ES-I3 (cell line): Measurements from ENCODE around the gene TRIM8.

ENCODE experiments used
- H3K36me3 ChIP-seq: 2 replicates; pipeline ENCODE4 v1.6.1; 2013; ENCODE audit warnings: mild to moderate bottlenecking, low read length, control low read depth, moderate library complexity; ENCODE audit not compliant: insufficient read depth
- H3K4me1 ChIP-seq: 2 replicates; pipeline ENCODE4 v1.6.1; 2013; ENCODE audit warnings: mild to moderate bottlenecking, control low read depth, low read length; ENCODE audit not compliant: insufficient read depth
- H3K9ac ChIP-seq: 2 replicates; pipeline ENCODE4 v1.6.1; 2013; ENCODE audit warnings: low read depth, mild to moderate bottlenecking, low read length, moderate library complexity
- H3K9me3 ChIP-seq: 2 replicates; pipeline ENCODE4 v1.6.1; 2013; ENCODE audit warnings: mild to moderate bottlenecking, low read length, moderate library complexity; ENCODE audit not compliant: control insufficient read depth, insufficient read depth

Gene TRIM8

DNA sequence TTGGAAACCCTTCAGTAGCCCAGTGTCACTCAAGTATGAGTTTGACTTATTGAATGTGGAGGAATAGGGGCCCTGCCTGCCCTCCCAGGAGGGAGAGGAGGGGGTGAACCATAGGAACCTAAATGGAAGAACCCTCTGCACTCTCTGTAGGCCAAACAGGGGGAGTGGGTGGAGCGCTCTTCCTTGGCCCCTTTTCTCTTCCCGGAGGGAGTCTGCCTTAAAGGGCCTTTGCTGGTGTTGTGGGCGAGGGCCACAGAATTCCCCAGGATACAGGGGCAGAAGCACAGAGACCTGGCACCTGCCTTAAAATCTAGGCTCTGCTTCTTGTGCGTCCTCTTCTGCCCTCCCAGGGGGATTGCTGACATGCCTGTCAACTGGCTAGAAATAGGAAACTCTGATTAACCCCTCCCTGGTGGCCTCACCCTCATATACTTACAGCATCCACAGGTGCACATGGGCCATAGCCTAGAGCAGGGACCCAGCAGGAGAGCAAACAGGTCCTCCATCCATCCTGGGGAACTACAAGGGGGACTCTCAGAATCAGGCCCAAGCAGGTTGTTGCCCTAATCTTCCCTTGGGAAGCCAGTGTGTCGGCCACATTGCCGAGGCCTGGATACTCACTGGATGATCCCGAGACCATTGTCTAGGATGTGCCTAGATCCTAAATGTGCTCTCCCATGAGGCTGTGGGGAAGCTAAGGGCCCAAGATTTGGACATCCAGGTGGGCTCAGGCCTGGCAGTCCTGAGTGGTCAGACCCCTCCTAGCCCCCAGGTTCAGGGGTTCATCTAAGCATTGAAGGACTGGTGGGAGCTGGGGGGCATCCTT lies 3.4 kb downstream of the TRIM8 start:
- no peaks in the 10 kb centered on the region; the same call in 1 of the 2 replicates for H3K36me3 ChIP-seq
- H3K4me1 ChIP-seq: peaks cover 48% of the 10 kb centered on the region
- H3K9ac ChIP-seq: no peak overlapping the region; the same call in 1 of the 2 replicates
- H3K9me3 ChIP-seq: no peaks in the 10 kb centered on the region

- Histone ChIP-seq H3K36me3 (no peaks in the 10 kb centered on the region; the same call in 1 of the 2 replicates), H3K4me1 (peaks cover 48% of the 10 kb centered on the region), H3K9ac (no peak overlapping the region), H3K9me3 (no peaks in the 10 kb centered on the region)
Observed at GRCh38 chr10:102648269-102648888, 4.1 kb downstream of the TRIM8 start.

GRCh38 chr10:102648889-102649796 lies 4.9 kb downstream of the TRIM8 start:
- Histone ChIP-seq H3K4me1 (peaks cover 48% of the 10 kb centered on the region), H3K9me3 (no peaks in the 10 kb centered on the region), H3K9ac (no peak overlapping the region; the same call in 1 of the 2 replicates), H3K36me3 (no peaks in the 10 kb centered on the region; the same call in 1 of the 2 replicates)

DNA sequence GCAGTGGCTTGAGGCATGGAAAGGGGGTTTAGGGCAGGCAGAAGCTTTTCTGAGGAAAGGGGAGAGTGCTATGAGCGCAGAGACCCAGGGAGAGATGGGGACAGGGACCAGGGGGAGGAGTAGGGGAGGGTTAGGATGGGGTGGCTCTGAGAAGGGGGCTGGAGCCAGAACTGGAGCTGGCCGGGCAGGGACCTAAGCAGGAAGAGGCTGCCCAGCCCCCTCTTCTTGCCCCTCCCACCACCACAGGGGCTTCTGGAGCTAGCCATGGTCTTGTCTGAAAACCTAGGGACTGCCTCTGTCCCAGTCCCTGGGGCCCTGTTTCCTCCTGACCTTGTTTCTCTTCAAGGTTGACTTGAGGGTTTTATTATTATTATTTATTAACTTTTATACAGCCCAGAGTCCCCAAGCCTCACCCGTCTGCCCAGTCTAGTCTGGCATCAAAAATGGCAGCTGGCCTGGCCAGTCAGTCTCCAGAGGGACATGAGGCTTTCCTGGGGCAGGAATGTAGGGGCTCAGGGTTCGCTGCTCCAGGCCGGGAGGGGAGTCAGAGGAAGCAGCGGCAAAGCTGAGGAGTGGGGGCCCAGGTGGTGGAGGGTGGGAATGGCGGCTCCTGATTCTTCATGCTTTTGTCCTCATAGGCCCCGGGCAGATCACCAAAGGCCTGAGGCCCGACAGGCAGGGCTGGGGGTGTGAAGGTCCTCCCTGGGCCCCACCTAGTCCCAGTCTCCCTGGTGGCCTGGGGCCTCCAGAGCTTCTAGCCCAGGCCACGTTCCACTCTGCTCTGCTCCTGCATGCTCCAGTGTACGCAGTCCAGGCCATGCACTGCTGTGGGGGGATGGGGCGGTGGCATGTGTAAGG lies 5.7 kb downstream of the TRIM8 start:
- H3K4me1 ChIP-seq: peaks cover 48% of the 10 kb centered on the region
- no peaks in the 10 kb centered on the region; the same call in 1 of the 2 replicates for H3K36me3 ChIP-seq
- H3K9ac ChIP-seq: no peak overlapping the region; the same call in 1 of the 2 replicates
- no peaks in the 10 kb centered on the region for H3K9me3 ChIP-seq

GRCh38 chr10:102650655-102651454 lies 6.6 kb downstream of the TRIM8 start:
- peaks cover 4% of the 10 kb centered on the region; the same call in 1 of the 2 replicates for H3K36me3 ChIP-seq
- H3K9me3 ChIP-seq: no peaks in the 10 kb centered on the region
- H3K9ac ChIP-seq: no peak overlapping the region
- H3K4me1 ChIP-seq: peaks cover 48% of the 10 kb centered on the region

GRCh38 chr10:102651455-102652169 lies 7.3 kb downstream of the TRIM8 start:
- Histone ChIP-seq H3K36me3 (peaks cover 8% of the 10 kb centered on the region; the same call in 1 of the 2 replicates), H3K9me3 (no peaks in the 10 kb centered on the region), H3K9ac (no peak overlapping the region), H3K4me1 (peaks cover 48% of the 10 kb centered on the region)

DNA sequence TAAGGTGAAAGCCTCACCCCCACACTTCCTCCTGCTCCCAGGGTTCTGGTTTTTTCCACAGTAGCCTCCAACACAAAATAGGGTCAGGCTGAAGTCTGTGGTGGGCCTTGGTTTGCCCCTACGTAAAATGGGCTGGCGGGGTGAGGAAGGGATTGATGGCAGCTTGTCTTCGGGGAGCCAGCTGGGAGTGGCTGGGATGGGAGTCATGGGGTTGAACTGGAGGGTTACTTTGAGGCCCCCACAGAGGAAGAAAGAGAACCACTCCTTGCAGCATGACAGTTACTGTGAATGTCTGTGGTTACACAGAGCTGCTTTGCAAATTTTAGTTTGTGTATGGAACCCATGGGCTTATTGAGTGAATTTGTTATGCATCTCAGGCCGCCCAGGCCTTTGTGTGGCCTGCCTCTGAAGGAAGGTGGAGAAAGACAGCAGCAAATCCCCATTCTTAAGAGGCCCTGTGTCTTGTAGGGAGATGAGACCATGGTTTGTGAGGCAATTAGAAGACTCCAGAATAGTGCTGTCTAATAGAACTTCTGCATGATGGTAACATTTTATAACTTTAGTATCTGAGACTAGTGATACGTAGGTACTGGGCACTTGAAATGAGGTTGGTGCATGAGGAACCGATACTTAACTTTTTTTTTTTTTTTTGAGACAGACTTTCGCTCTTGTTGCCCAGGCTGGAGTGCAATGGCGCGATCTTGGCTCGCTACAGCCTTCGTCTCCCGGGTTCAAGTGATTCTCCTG lies 8.1 kb downstream of the TRIM8 start:
- Histone ChIP-seq H3K9ac (no peak overlapping the region), H3K36me3 (peaks cover 8% of the 10 kb centered on the region; the same call in 1 of the 2 replicates), H3K9me3 (no peaks in the 10 kb centered on the region), H3K4me1 (peaks cover 41% of the 10 kb centered on the region)

DNA sequence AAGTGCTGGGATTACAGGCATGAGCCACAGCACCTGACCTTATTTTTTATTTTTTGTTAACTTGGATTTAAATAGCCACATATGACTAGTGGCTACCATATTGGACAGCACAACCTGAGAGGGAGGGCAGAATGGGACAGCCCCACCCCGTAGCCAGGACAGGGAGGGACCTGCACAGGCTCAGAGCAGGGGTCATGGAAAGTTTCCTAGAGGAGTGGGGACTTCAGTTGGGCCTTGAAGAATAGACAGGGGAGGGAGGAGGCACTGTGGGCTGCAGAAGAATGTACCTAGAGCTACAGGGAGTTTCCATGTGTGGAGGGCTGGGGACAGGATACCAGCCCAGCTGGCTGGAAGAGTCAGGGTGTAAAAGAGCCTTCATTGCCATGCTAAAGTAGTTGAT lies 8.8 kb downstream of the TRIM8 start:
- Histone ChIP-seq H3K9me3 (no peaks in the 10 kb centered on the region), H3K9ac (no peak overlapping the region), H3K4me1 (peaks cover 34% of the 10 kb centered on the region), H3K36me3 (peaks cover 8% of the 10 kb centered on the region; the same call in 1 of the 2 replicates)

DNA sequence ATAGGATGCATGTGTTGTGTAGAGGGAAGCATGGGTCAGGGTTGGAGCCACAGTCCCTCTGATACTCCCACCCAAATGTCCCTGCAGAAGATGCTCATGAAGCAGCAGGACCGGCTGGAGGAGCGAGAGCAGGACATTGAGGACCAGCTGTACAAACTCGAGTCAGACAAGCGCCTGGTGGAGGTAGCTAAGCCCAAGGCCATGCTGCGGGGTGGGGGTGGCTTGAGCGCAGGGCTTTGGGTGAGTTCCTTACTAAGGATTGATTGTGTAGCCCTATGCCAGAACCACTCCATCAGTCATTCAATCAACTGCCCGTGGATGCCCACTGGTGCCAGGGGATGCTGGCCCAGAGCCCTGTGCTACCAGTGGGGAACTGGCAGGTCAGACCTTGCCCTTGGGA lies 10.3 kb downstream of the TRIM8 start:
- Histone ChIP-seq H3K4me1 (peaks cover 25% of the 10 kb centered on the region), H3K9ac (no peak overlapping the region), H3K9me3 (no peaks in the 10 kb centered on the region), H3K36me3 (peaks cover 8% of the 10 kb centered on the region; the same call in 1 of the 2 replicates)

DNA sequence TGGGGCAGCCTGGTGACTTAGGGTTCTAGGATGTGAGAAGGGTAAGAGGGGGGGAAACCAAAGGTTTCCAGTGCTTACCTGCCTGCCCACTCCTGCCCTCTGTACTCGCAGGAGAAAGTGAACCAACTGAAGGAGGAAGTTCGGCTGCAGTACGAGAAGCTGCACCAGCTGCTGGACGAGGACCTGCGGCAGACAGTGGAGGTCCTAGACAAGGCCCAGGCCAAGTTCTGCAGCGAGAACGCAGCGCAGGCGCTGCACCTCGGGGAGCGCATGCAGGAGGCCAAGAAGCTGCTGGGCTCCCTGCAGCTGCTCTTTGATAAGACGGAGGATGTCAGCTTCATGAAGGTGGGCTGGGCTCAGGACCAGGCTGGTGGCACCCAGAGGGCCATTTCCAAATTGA lies 10.7 kb downstream of the TRIM8 start:
- H3K9ac ChIP-seq: no peak overlapping the region
- no peaks in the 10 kb centered on the region for H3K9me3 ChIP-seq
- H3K4me1 ChIP-seq: peaks cover 22% of the 10 kb centered on the region
- H3K36me3 ChIP-seq: peaks cover 8% of the 10 kb centered on the region; the same call in 1 of the 2 replicates

DNA sequence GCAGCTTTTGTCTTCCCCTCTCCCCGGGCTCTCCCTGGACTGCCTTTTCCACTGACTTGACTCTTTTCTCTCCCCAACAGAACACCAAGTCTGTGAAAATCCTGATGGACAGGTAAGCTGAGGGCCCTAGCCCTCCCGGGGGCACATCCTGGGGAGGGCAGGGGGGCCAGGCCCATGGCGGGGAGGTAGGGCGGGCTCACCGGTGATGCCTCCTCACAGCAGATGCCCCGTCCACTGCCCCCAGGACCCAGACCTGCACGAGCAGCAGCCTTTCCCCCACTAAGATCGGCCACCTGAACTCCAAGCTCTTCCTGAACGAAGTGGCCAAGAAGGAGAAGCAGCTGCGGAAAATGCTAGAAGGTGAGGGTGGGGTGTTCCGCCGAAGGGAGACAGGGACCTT lies 11.7 kb downstream of the TRIM8 start:
- Histone ChIP-seq H3K4me1 (peaks cover 19% of the 10 kb centered on the region), H3K36me3 (peaks cover 8% of the 10 kb centered on the region; the same call in 1 of the 2 replicates), H3K9ac (no peak overlapping the region), H3K9me3 (no peaks in the 10 kb centered on the region)
